A549 (cell line): Measurements from ENCODE around the gene IARS2. TPM values are rescaled to one million over a fixed set of nuclear protein-coding genes. Genes with fewer than 3 reads are reported as not detected.
"Not testable (repeated sequence)": the region's sequence is repeated elsewhere in the genome, so short reads cannot be mapped to it uniquely, and the experiment has no call there.

ENCODE experiments used
- ATAC-seq, 2 experiments: fragments of 200-7000 bp in 1 of 2; fragments of >200 bp in 1 of 2; cut with Nextera tagmentation in 1 of 2; cut with Tn5 transposase in 1 of 2; 3 replicates each; pipeline versions ENCODE4 v1.8.0 to v1.9.1; 2018 to 2020; ENCODE audit warnings: mild to moderate bottlenecking in 1 of 2, moderate library complexity in 1 of 2
- CTCF ChIA-PET: fragments of 300-600 bp; sonication (Branson Sonifier 250); formaldehyde crosslinking; extraction: SDS; loops from one replicate; lab custom pipeline; 2021; ENCODE audit warnings: antibody characterized with exemption, inconsistent platforms; lab: Yijun Ruan, JAX
- POLR2A ChIA-PET: fragments of 350-600 bp; formaldehyde crosslinking; extraction: SDS; loops from one replicate; lab custom pipeline; 2021; ENCODE audit warnings: antibody characterized with exemption, inconsistent platforms; lab: Yijun Ruan, JAX
- DNase-seq, 2 experiments: peaks; one replicate each; pipeline versions ENCODE4 v3.0.0 to v3.0.0-alpha.2; 2011 to 2016; ENCODE audit warnings: low read depth in 1 of 2, low spot score in 1 of 2
- FAIRE-seq: peaks from 2 replicates; lab custom pipeline; 2011; peaks lifted over from hg19 to GRCh38; lab: Jason Lieb, UNC
- H3K27ac ChIP-seq, 2 experiments: fragments of >200 bp; sonication (Bioruptor Twin); formaldehyde crosslinking; 3 replicates each; pipeline ENCODE4 v1.5.1; 2016 to 2017
- H3K4me1 ChIP-seq: fragments of >200 bp; sonication (Bioruptor Twin); formaldehyde crosslinking; 3 replicates; pipeline ENCODE4 v1.6.1; 2016
- H3K4me2 ChIP-seq: fragments of >200 bp; sonication (Bioruptor Twin); formaldehyde crosslinking; 3 replicates; pipeline ENCODE4 v1.6.1; 2016
- H3K4me3 ChIP-seq: fragments of >200 bp; sonication (Bioruptor Twin); formaldehyde crosslinking; 3 replicates; pipeline ENCODE4 v1.5.1; 2016
- H3K9me3 ChIP-seq: fragments of >200 bp; sonication (Bioruptor Twin); formaldehyde crosslinking; 3 replicates; pipeline ENCODE4 v1.6.1; 2016
- BCL3 ChIP-seq: fragments of >200 bp; sonication (Bioruptor Twin); formaldehyde crosslinking; IDR thresholded peaks from 3 replicates; pipeline ENCODE4 v1.6.1; 2016
- CEBPB ChIP-seq, 2 experiments: fragments of >200 bp in 1 of 2; sonication (Bioruptor Twin) in 1 of 2; formaldehyde crosslinking in 1 of 2; IDR thresholded peaks; 2 replicates each; pipeline ENCODE4 v1.6.1; 2012 to 2016
- CTCF ChIP-seq: fragments of >200 bp; sonication (Bioruptor Twin); formaldehyde crosslinking; IDR thresholded peaks from 3 replicates; pipeline ENCODE4 v1.5.1; 2016
- FOSB ChIP-seq: fragments of 250-450 bp; sonication (Bioruptor Pico); IDR thresholded peaks from 2 replicates; pipeline ENCODE4 v1.5.0; 2020; ENCODE audit warnings: mild to moderate bottlenecking, moderate library complexity
- HDAC2 ChIP-seq: fragments of 200-600 bp; sonication (generic); IDR thresholded peaks from 2 replicates; pipeline ENCODE4 v1.6.1; 2016
- HMGXB4 ChIP-seq: fragments of 250-450 bp; sonication (Bioruptor Pico); IDR thresholded peaks from 2 replicates; pipeline ENCODE4 v1.5.0; 2021; ENCODE audit warnings: mild to moderate bottlenecking, moderate library complexity, borderline replicate concordance
- HOXB13 ChIP-seq: fragments of 250-450 bp; sonication (Bioruptor Pico); IDR thresholded peaks from 2 replicates; pipeline ENCODE4 v1.5.0; 2020; ENCODE audit warnings: low read depth, mild to moderate bottlenecking, moderate library complexity
- MAX ChIP-seq: IDR thresholded peaks from 2 replicates; pipeline ENCODE4 v1.6.1; 2012
- NFE2L2 ChIP-seq: fragments of 150-350 bp; conservative IDR thresholded peaks from 2 replicates; pipeline ENCODE4 v1.6.1; 2014; ENCODE audit warnings: low read length
- NPAS2 ChIP-seq: fragments of 250-450 bp; sonication (Bioruptor Pico); IDR thresholded peaks from 2 replicates; pipeline ENCODE4 v1.8.0; 2022; ENCODE audit warnings: mild to moderate bottlenecking, moderate library complexity, borderline replicate concordance
- PBX3 ChIP-seq: IDR thresholded peaks from 2 replicates; pipeline ENCODE4 v1.6.1; 2012
- PHF8 ChIP-seq: fragments of 200-600 bp; sonication (generic); IDR thresholded peaks from 2 replicates; pipeline ENCODE4 v1.6.1; 2016; ENCODE audit warnings: low read depth, mild to moderate bottlenecking, antibody characterized with exemption, moderate library complexity, borderline replicate concordance
- POLR2A ChIP-seq: IDR thresholded peaks from 2 replicates; pipeline ENCODE4 v1.6.1; 2012; ENCODE audit warnings: mild to moderate bottlenecking, low read length
- TFCP2L1 ChIP-seq: fragments of 250-450 bp; sonication (Bioruptor Pico); IDR thresholded peaks from 2 replicates; pipeline ENCODE4 v1.5.0; 2021; ENCODE audit warnings: mild to moderate bottlenecking
- WGBS: methylation state at CpG from one replicate; pipeline ENCODE4 v1.1.6; 2017; ENCODE audit errors: missing lambda C conversion rate; 5-methylcytosine and 5-hydroxymethylcytosine counted together
- polyA plus RNA-seq, 4 experiments: library from polyadenylated mRNA; depleted of rRNA in 3 of 4; stranded (reverse); fragments of >200 nt; fragmentation: RNase III in 1 of 4; extraction: RNeasy Plus Mini Kit Qiagen cat#74134 plus additional on column Dnase treatment in 1 of 4; gene quantifications; 2 replicates in 3 of 4; 3 replicates in 1 of 4; pipeline ENCODE4 v1.2.3, GENCODE V29; 2011 to 2017

IARS2 gene
- polyA plus RNA-seq, 2 of the 4 experiments (the other 2 are of a cell fraction), result 66.7 to 115 TPM

GRCh38 chr1:220157738-220158137 is 63.8 kb downstream of the IARS2 start (continued):
- no peak for TF ChIP-seq CTCF
- TF ChIP-seq BCL3, result no peak
- no peak for TF ChIP-seq PHF8

GRCh38 chr1:220158530-220158929 is 64.6 kb downstream of the IARS2 start:
- WGBS, result 97% methylated on average over 7 of the region's 7 CpGs
- not testable (repeated sequence) for FAIRE-seq

GRCh38 chr1:220159041-220159440 is 65.1 kb downstream of the IARS2 start:
- Histone ChIP-seq H3K9me3 (no peaks in the 10 kb centered on the region), H3K4me1 (no peaks in the 10 kb centered on the region), H3K4me2 (no peak overlapping the region), H3K27ac (no peak overlapping the region), H3K4me3 (no peak overlapping the region)
- FAIRE-seq, result no peak
- DNase-seq, result no peak
- POLR2A ChIA-PET, result no interaction called here
- ATAC-seq, result no peak
- TF ChIP-seq CEBPB (IDR thresholded peaks at IDR 0.05) (no peak), TFCP2L1 (CRISPR knock-in tag) (no peak)
- WGBS, result 92% methylated on average over 3 of the region's 3 CpGs
- CTCF ChIA-PET, result interaction anchor here (1.5 kb wide), 1 partner anchor 9 kb away, joined by 3 read pairs; no protein-coding TSS in a partner anchor

More at GRCh38 chr1:220158530-220158929, 64.6 kb downstream of the IARS2 start:
- H3K9me3 ChIP-seq, ATAC-seq, DNase-seq, H3K27ac ChIP-seq, H3K4me3 ChIP-seq, POLR2A ChIA-PET, H3K4me1 ChIP-seq, H3K4me2 ChIP-seq: not testable (repeated sequence)
- CTCF ChIA-PET, result interaction anchor here (1.5 kb wide), 1 partner anchor 9 kb away, joined by 3 read pairs; no protein-coding TSS in a partner anchor

GRCh38 chr1:220160027-220160426 is 66.1 kb downstream of the IARS2 start:
- no peak overlapping the region for H3K4me2 ChIP-seq
- FAIRE-seq, result no peak
- ChIA-PET POLR2A (no interaction called here), CTCF (interaction anchor here (0.6 to 1.0 kb wide), 3 partner anchors 9 to 142 kb away, joined by 3 to 5 read pairs (median 3); no protein-coding TSS in a partner anchor)
- no peak for DNase-seq
- no peak overlapping the region for H3K27ac ChIP-seq
- ATAC-seq, result no peak
- no peak overlapping the region for H3K4me3 ChIP-seq
- WGBS, result 97% methylated on average over 1 of the region's 1 CpG
- TF ChIP-seq MAX (no peak), POLR2A (no peak), PBX3 (no peak), HMGXB4 (CRISPR knock-in tag) (no peak)
- TF ChIP-seq, all 56 proteins: peak for 0
- no peaks in the 10 kb centered on the region for H3K4me1 ChIP-seq
- no peaks in the 10 kb centered on the region for H3K9me3 ChIP-seq

GRCh38 chr1:220164116-220164515 is 70.2 kb downstream of the IARS2 start:
- no peak for DNase-seq
- TF ChIP-seq NFE2L2 (no peak), HOXB13 (CRISPR knock-in tag) (no peak), HDAC2 (no peak), NPAS2 (CRISPR knock-in tag) (no peak), PHF8 (no peak), FOSB (CRISPR knock-in tag) (no peak)
- ChIA-PET POLR2A (no interaction called here), CTCF (no interaction called here)
- WGBS, result 95% methylated on average over 1 of the region's 1 CpG
- Histone ChIP-seq H3K4me1 (no peaks in the 10 kb centered on the region), H3K4me3 (no peak overlapping the region), H3K9me3 (no peaks in the 10 kb centered on the region), H3K27ac (no peak overlapping the region), H3K4me2 (no peak overlapping the region)
- no peak for ATAC-seq
- FAIRE-seq, result no peak
